NCI-H2171 (cell line): ENCODE results near the gene TAF1B.

Experiments
- DNase-seq: peaks from one replicate; lab custom pipeline; 2025; lab: John Stamatoyannopoulos, UW

Gene TAF1B

GRCh38 chr2:9843229-9844035 is at the start of gene TAF1B:
TAF1B (plus strand) TSS chr2:9843474; CDS start chr2:9843542, 68 bp downstream.
- DNase-seq, result peak; percentile 98

DNA sequence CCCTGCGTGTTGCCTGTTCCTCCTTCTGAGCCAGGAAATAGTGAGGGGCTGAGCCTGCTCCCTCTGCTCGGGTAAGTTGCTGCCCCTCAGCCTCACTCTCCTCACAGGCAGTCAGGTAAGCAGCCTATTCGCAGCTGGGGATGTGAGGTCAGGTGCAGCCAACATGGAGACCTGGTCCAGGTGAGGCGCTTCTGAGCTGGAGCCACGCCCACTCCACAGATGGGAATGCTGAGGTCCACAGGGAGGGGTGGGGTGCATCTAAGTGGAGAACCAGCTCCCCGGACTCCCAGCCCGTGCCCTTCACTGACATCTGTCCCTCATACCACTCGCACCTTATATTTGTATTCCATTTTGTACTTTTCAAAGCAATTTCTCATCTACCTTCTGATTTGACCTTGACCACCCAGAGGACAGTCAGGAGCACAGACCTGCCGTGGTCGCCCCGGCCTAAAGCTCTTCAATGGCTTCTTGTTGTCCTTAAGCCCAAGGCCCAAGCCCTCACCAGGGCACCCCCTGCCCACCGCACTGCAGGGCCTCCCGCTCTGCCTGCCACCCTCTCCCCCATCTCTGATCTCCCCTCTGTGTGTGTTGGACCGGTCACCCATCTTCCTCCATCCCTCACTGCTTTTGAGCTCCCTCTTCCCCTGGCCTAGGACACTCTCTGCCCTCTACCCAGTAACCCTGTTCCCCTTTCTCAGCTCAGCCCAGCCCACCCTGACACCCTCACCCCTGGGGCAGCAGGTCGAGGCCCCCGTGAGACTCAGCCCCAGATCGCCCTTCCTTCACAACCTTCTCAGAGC is 49.2 kb upstream of the TAF1B start:
- DNase-seq, result no peak

DNA sequence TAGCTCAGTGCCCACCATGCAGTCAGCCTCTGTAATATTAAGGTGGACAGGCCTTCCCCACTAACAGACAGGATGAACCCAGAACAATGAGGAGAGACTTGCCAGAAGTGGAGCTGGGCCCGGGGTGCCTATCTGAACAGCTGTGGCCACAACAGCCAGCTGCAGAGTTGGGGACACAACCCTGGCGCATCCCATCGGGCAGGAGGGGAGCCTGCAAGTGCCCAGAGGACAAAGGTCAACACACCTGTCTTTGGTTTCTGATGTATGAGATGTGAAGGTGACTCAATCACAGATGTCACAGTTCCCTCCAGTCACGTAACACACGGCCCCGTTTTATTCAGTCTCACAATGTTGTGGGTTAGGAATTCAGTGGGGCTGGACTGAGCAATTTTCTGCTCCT is 48.2 kb upstream of the TAF1B start:
- no peak for DNase-seq

GRCh38 chr2:9796056-9797010 is 46.9 kb upstream of the TAF1B start:
- no peak for DNase-seq

DNA sequence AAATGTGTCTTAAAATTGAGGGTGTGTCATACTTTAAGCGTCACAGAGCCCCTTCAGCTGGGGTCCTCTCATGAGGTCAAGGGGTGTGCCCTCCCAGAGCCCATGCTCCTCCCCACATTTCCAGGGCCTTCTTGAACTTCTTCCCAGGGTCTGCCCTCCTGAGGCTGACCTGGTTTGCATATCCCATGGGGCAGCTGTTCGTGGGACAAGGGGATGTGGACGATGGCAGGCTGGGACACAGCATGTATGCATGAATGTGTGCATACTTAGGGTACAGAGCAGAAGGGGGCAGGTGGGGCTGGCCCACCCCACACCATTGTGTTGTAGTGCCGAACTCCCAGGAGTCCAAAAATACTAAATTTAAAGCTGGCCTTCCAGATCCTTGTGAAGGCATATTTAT is 46.2 kb upstream of the TAF1B start:
- DNase-seq, result no peak

- DNase-seq, result no peak
Measured at GRCh38 chr2:9797681-9798556, 45.4 kb upstream of the TAF1B start.

- no peak for DNase-seq
Measured at GRCh38 chr2:9799011-9799596, 44.2 kb upstream of the TAF1B start.

- peak; percentile 64 for DNase-seq
Measured at GRCh38 chr2:9799729-9800632, 43.3 kb upstream of the TAF1B start.

- no peak for DNase-seq
Measured at GRCh38 chr2:9800639-9800974, 42.7 kb upstream of the TAF1B start.

DNA sequence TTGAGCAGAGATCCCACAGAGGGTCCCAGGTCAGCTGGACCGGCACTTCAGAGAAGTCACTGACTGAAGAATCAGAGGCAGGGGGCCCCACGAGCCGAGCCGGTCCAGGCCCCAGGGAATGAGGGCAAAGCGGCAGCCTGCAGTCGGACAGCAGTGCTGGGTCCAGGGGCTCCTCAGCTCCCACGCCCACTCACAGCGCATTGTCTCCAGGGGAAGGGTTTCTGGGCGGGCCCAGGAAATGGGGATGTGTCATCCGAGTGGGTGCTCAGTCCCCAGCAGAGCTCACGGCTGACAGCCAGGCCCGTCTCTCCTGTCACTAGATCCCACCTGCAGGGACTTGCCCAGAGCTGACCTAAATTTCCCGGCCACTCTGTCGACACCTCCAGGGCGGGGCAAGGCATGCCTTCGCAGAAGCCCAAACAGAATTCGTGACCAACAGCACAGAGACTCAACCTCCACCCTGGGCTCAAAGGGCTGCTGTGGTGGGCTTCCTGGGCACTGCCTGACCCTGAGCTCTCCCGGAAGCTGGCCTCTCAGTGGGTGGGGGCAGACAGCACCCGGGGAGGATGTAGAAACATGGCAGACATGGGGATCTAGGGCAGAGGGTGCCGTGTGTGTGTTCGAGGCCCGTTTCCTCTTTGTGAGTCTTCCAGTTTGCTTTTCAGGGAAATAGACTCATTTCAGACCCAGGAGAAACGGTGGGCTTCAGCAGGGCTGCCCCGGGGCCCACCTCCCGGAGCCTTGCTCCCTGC is 42.1 kb upstream of the TAF1B start:
- DNase-seq, result no peak

DNA sequence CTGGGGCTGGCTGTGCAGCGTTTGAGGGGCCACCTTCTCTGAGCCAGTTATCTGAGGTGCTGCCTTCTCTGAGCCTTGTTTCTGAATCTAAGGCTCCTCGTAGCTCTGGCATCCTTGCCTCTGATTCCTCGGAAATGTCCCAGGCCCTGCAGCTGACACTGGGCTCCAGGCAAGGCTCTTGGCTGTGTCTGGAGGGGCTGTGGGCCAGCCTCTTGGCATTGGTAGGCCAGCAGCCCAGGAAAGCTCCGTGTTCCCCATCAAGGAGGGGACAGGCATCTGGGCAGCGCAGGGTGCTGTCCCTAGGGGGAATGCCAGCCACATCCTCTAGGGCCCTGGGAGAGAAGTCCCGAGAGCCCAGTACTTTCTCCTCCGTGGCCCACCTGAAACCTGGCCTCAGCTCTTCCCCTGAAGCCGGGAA is 40.7 kb upstream of the TAF1B start:
- DNase-seq, result no peak

DNA sequence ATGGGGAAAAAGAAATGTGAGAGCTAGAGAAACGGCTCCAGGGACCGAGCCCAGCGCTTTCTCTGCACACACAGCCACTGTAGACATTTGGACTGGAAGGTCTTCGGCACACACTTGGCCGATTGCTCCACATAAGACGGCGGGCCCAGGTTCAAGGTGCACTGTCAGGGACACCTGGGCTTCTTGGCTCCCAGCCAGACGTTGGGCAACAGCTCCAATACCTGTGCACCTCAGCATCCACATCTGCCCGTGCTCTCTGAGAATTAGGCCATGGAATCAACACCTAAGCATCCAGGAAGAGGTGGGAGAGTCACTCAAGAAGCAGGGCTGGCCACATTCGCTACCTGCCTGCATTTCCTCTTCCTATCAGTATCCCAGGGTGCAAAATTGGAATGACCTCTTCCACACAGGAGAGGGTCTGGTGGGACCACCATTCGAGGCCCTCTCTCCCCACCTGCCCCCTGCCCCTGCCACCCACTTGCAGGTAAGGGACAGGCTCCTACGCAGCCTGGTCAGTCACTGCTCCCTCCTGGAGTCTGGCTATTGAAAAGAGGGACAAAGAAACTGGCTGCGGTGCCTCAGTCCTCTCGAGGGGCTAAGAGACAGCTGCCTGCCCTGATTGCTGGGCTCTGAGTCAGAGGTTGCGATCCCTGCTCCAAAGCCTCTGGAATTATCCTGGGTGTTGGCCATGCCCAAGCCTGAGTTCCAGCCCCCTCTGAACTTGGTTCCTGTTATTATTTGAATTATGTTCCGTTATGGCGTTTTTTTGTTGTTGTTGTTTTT is 40.1 kb upstream of the TAF1B start:
- no peak for DNase-seq

DNA sequence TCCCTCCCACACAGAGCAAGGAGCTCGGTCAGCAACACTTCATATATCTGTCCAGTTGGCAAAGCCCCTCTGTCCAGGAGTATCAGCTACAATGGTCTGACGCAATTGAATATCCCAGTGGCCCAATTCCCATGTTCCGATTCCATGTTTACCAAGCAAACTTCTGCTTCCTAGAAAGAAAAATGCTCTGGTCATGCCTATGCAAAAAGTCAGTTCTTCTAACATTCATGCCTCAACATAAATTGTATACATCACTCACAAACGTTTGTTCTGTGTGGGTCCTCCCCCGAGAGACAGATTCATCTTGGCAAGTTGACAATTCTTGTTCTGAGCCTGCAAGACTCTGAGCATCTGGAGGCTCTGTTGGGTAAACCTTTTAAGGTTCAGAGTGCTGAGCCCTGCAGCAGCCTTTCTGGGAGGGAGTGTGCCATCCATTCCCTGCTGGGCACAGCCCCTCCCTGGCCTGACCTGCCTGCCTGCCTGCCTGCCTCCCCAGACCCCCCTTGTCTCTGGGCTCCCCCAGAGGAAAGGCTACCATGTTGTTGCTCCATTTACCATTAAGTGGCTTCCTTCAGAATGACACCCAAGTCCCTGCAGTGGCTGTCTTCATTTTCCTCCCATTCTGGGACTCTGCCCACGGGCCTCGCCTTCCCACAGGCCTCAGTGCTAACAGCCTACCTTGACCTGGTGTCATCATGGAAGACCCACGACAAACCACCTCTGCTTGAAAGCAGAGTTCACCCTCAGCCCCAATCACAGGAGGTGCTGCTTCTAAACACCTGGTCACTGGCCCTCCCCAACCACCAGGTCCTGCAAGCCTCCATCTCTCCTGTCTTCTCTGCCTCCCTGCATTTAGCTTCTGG is 37.6 kb upstream of the TAF1B start:
- peak; percentile 34 for DNase-seq

- DNase-seq, result no peak
Measured at GRCh38 chr2:9806298-9806610, 37.0 kb upstream of the TAF1B start.

DNA sequence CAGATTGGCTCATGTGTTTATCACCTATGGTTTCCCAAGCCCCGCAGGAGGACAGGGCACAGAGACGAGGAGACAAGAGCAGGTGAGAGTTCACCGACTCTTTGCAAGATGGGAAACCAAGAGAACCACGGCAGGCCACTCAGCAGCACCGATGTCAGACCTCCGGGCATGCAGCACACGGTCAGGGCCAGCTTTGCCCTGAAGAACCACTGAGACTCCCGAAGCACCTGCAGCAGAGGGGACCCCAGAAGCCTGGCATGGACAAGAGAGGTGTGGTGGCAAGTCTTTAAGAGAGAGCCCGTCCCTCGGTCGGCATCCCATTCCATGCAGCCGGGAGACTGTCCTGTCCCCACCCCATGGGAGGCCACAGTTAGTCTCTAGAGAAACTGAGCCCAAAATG is 36.6 kb upstream of the TAF1B start:
- DNase-seq, result no peak

GRCh38 chr2:9807056-9807455 is 36.2 kb upstream of the TAF1B start:
- DNase-seq, result no peak

DNA sequence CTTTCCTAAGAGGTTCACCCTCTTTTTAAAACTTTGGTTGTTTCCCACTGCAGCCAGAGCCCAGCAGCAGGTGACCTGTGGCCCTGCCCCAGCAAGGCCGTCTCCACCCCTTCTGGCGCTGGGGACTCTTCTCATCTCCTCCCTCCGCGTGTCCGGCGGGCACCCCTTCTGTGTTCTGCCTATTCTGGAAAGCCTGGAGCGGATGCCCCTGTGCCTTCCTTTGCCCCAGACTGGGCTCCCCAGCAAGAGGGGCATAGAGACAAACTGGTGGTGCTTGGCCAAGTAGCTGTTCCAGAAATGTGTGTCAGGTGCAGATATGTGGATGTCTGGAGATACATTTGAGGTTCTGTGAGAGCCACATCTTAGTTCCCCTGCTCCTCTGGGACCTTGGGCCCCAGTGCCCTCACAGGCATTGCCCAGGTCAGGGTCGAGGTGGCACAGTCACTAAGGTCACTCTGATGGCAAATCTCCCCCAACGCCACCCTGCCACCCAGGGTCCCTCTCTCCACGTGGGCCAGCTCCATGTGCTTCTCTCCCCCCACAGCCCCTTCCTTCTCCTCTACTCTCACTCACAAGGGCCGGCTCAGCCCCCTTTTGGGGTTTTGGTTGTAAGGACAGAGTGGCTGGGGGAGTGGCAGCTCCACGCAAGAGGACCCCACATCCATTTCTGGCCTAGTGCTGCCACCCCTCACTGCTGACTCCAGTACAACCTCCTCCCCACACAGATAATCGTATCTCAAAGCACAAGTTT is 35.5 kb upstream of the TAF1B start:
- no peak for DNase-seq
